GM13977 (cell line): ENCODE results near the gene TMEM59L.

Source experiments
- DNase-seq: peaks from one replicate; pipeline ENCODE4 v3.0.0; 2012; ENCODE audit warnings: low spot score
- CTCF ChIP-seq: IDR thresholded peaks from 2 replicates; pipeline ENCODE4 v1.5.1; 2012; ENCODE audit warnings: mild to moderate bottlenecking, control low read depth; ENCODE audit not compliant: insufficient read depth; ENCODE audit errors: extremely low read depth, missing control alignments
- in situ Hi-C: fragments of 300-500 bp; cut with MboI; formaldehyde crosslinking; loops from one replicate; pipeline ENCODE4 v1.12.0; 2022; ENCODE audit warnings: low sequenced_read_pairs, low pct_unique_long_range_greater_than_20kb, mixed read lengths, inconsistent platforms; ENCODE audit not compliant: unreplicated experiment

TMEM59L gene

GRCh38 chr19:18662972-18663732, 50.5 kb downstream of the TMEM59L start:
- DNase-seq, result no peak
- in situ Hi-C loops, result no loop called here
- no peak for TF ChIP-seq CTCF

GRCh38 chr19:18663940-18664530, 51.4 kb downstream of the TMEM59L start:
- in situ Hi-C loops, result no loop called here
- no peak for TF ChIP-seq CTCF
- no peak for DNase-seq

GRCh38 chr19:18665771-18666202, 53.1 kb downstream of the TMEM59L start:
- TF ChIP-seq CTCF, result no peak
- in situ Hi-C loops, result no loop called here
- no peak for DNase-seq

DNA sequence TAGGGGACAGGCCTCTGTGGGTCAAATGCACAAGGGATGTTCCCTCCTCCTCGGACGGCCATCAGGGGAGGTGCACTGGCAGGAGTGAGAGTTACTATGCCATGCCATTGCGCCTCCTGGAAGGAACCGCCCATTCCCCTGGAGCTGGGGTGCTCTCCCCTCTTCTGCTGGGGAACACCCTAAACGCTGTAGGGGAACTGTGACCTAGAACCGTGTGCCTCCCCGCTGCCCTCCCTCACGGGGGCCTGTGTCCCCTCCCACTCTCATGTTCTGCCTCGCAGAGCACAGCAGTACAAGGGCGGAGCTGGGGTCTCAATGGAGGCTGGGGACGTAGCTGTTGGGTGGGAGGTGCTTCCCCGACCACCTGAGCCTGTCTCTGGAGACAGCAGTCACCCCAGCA, 53.6 kb downstream of the TMEM59L start:
- in situ Hi-C loops, result no loop called here
- no peak for DNase-seq
- no peak for TF ChIP-seq CTCF

DNA sequence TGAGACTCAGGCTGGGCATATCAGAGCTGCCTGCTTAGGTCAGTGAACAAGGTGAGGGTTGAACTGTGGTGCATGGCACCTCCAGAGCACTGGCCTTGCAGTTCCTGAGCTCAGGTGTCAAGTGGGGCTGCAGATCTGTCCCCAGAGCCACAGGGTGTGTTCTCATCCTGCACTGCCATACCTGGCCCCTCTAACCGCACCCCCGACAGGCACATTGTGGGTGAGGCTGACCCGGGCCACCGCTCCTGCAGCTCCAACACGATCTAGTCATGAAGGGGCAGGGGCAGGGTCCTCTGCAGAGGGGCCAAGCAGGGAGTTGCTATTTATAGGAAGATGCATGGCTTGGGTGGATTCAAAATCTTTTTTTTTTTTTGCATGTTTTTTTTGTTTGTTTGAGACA, 54.1 kb downstream of the TMEM59L start:
- no peak for TF ChIP-seq CTCF
- no peak for DNase-seq
- in situ Hi-C loops, result no loop called here

DNA sequence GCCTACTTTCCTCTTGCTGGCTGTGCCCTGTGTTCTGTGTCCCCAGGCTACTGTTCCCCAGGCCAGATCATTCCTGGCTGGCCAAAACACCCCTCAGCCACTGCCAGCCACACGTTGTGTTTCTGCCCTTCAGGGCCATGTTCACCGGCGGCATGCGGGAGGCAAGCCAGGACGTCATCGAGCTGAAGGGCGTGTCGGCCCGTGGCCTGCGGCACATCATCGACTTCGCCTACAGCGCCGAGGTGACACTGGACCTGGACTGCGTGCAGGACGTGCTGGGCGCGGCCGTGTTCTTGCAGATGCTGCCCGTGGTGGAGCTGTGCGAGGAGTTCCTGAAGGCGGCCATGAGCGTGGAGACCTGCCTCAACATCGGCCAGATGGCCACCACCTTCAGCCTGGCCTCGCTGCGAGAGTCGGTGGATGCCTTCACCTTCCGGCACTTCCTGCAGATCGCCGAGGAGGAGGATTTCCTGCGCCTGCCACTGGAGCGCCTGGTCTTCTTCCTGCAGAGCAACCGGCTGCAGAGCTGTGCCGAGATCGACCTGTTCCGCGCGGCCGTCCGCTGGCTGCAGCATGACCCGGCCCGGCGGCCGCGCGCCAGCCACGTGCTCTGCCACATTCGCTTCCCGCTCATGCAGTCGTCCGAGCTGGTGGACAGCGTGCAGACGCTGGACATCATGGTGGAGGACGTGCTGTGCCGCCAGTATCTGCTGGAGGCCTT, 55.0 kb downstream of the TMEM59L start:
- no peak for TF ChIP-seq CTCF
- in situ Hi-C loops, result no loop called here
- no peak for DNase-seq
